ENCODE data around the gene SLC25A31. TPM values are rescaled to one million over a fixed set of nuclear protein-coding genes. Genes with fewer than 3 reads are reported as not detected.

The SLC25A31 gene
- total RNA-seq, 3 donors from 2014 or later: not detected

DNA sequence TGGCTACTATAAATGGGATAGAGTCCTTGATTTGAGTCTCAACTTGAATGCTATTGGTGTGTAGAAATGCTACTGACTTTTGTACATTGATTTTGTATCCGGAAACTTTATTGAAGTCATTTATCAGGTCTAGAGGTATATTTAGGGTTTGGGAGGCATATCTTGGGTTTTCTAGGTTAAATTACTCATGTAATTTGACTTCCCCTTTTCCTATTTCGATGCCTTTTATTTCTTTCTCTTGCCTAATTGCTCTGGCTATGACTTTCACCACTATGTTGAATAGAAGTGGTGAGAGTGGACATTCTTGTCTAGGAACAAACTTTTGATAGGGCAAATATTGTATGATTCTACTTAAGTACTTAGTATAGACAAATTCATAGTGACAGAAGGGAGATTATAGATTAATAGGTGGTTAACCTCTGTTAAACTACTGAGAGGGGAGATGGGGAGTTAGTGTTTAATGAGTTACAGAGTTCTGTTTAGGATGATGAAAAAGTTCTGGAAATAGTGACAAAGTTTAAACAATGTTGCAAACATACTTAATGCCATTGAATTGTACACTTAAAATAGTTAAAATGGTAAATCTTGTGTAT is 29.1 kb downstream of the SLC25A31 start:
- no peaks in the 10 kb centered on the region for H3K36me3 ChIP-seq (ENCODE audit: low read depth)
- no peak for ATAC-seq
- TF ChIP-seq CTCF (IDR thresholded peaks at IDR 0.05): no peak
- intact Hi-C loops (cut with DNase I, micrococcal nuclease): no loop called here
- no peak for DNase-seq
- no peaks in the 10 kb centered on the region for H3K9me3 ChIP-seq
- H3K4me1 ChIP-seq (ENCODE audit: low read depth): no peaks in the 10 kb centered on the region
- H3K4me3 ChIP-seq: no peak overlapping the region

- intact Hi-C loops (cut with DNase I, micrococcal nuclease): no loop called here
- no peak for TF ChIP-seq CTCF (IDR thresholded peaks at IDR 0.05)
Observed at GRCh38 chr4:127759893-127760292, 29.7 kb downstream of the SLC25A31 start.

GRCh38 chr4:127771535-127772275 is 41.5 kb downstream of the SLC25A31 start:
- Histone ChIP-seq H3K9me3 (no peaks in the 10 kb centered on the region), H3K36me3 (ENCODE audit: low read depth) (no peaks in the 10 kb centered on the region), H3K4me1 (ENCODE audit: low read depth) (no peaks in the 10 kb centered on the region), H3K4me3 (no peak overlapping the region)
- no peak for TF ChIP-seq CTCF (IDR thresholded peaks at IDR 0.05)
- DNase-seq (no peak), ATAC-seq (no peak)
- intact Hi-C loops (cut with DNase I, micrococcal nuclease): no loop called here

More at GRCh38 chr4:127759893-127760292, 29.7 kb downstream of the SLC25A31 start:
- DNase-seq: no peak
- no peaks in the 10 kb centered on the region for H3K36me3 ChIP-seq (ENCODE audit: low read depth)
- no peak for ATAC-seq
- no peak overlapping the region for H3K4me3 ChIP-seq
- no peaks in the 10 kb centered on the region for H3K9me3 ChIP-seq
- no peaks in the 10 kb centered on the region for H3K4me1 ChIP-seq (ENCODE audit: low read depth)

- intact Hi-C loops (cut with DNase I, micrococcal nuclease): no loop called here
- ATAC-seq: no peak
- no peaks in the 10 kb centered on the region for H3K36me3 ChIP-seq (ENCODE audit: low read depth)
- H3K9me3 ChIP-seq: no peaks in the 10 kb centered on the region
- DNase-seq: no peak
- no peaks in the 10 kb centered on the region for H3K4me1 ChIP-seq (ENCODE audit: low read depth)
- TF ChIP-seq CTCF (IDR thresholded peaks at IDR 0.05): no peak
- no peak overlapping the region for H3K4me3 ChIP-seq
Observed at GRCh38 chr4:127772769-127773671, 42.8 kb downstream of the SLC25A31 start.

GRCh38 chr4:127775843-127776242 is 45.6 kb downstream of the SLC25A31 start:
- no peaks in the 10 kb centered on the region for H3K36me3 ChIP-seq (ENCODE audit: low read depth)
- no peaks in the 10 kb centered on the region for H3K9me3 ChIP-seq
- intact Hi-C loops (cut with DNase I, micrococcal nuclease): no loop called here
- TF ChIP-seq CTCF (IDR thresholded peaks at IDR 0.05): no peak
- ATAC-seq (no peak), DNase-seq (no peak)
- H3K4me3 ChIP-seq: no peak overlapping the region
- no peaks in the 10 kb centered on the region for H3K4me1 ChIP-seq (ENCODE audit: low read depth)
